ENCODE data around the gene GRB2.
"Not testable (repeated sequence)": the region's sequence is repeated elsewhere in the genome, so short reads cannot be mapped to it uniquely, and the experiment has no call there.

The GRB2 gene

GRCh38 chr17:75380750-75381149 lies 24.7 kb downstream of the GRB2 start:
- H3K27me3 ChIP-seq: no peaks in the 10 kb centered on the region
- H3K4me3 ChIP-seq (ENCODE audit: low read depth in 1 of 2, low read length in 1 of 2): no peak overlapping the region

GRCh38 chr17:75380315-75380714 lies 25.2 kb downstream of the GRB2 start:
- H3K4me3 ChIP-seq (ENCODE audit: low read depth in 1 of 2, low read length in 1 of 2): no peak overlapping the region
- H3K27ac ChIP-seq: peak overlapping the region; percentile 44
- H3K27me3 ChIP-seq: no peaks in the 10 kb centered on the region
- peaks cover 27% of the 10 kb centered on the region for H3K36me3 ChIP-seq
- H3K4me1 ChIP-seq (ENCODE audit: control insufficient read depth in 1 of 2, insufficient read depth in 1 of 2, low read depth in 1 of 2, low read length in 1 of 2): peaks cover 13 to 26% of the 10 kb centered on the region in 2 experiments
- no peaks in the 10 kb centered on the region for H3K9me3 ChIP-seq
- no peak for TF ChIP-seq CTCF (IDR thresholded peaks at IDR 0.05)

More at GRCh38 chr17:75380750-75381149, 24.7 kb downstream of the GRB2 start:
- TF ChIP-seq CTCF (IDR thresholded peaks at IDR 0.05): no peak
- H3K4me1 ChIP-seq (ENCODE audit: control insufficient read depth in 1 of 2, insufficient read depth in 1 of 2, low read depth in 1 of 2, low read length in 1 of 2): peaks cover 13 to 26% of the 10 kb centered on the region in 2 experiments
- H3K27ac ChIP-seq: peak overlapping the region; percentile 44
- no peaks in the 10 kb centered on the region for H3K9me3 ChIP-seq
- peaks cover 22% of the 10 kb centered on the region for H3K36me3 ChIP-seq

- not testable (repeated sequence) for H3K27ac ChIP-seq
- Histone ChIP-seq H3K4me1 (ENCODE audit: control insufficient read depth in 1 of 2, insufficient read depth in 1 of 2, low read depth in 1 of 2, low read length in 1 of 2) (peaks cover 13 to 26% of the 10 kb centered on the region in 2 experiments), H3K36me3 (peaks cover 34% of the 10 kb centered on the region)
Measured at GRCh38 chr17:75379426-75379825, 26.1 kb downstream of the GRB2 start.

GRCh38 chr17:75373280-75373679 lies 32.2 kb downstream of the GRB2 start:
- no peak for TF ChIP-seq CTCF (IDR thresholded peaks at IDR 0.05)
- Histone ChIP-seq H3K27ac (peak overlapping the region; percentile 80), H3K36me3 (peaks cover 33% of the 10 kb centered on the region), H3K27me3 (no peaks in the 10 kb centered on the region), H3K9me3 (no peaks in the 10 kb centered on the region), H3K4me1 (ENCODE audit: control insufficient read depth in 1 of 2, insufficient read depth in 1 of 2, low read depth in 1 of 2, low read length in 1 of 2) (peaks cover 33 to 37% of the 10 kb centered on the region in 2 experiments), H3K4me3 (ENCODE audit: low read depth in 1 of 2, low read length in 1 of 2) (no peak overlapping the region)

More at GRCh38 chr17:75379426-75379825, 26.1 kb downstream of the GRB2 start:
- not testable (repeated sequence) for H3K27me3 ChIP-seq; H3K9me3 ChIP-seq; H3K4me3 ChIP-seq (ENCODE audit: low read depth in 1 of 2, low read length in 1 of 2)

GRCh38 chr17:75371981-75372380 lies 33.5 kb downstream of the GRB2 start:
- Histone ChIP-seq H3K4me1 (ENCODE audit: control insufficient read depth in 1 of 2, insufficient read depth in 1 of 2, low read depth in 1 of 2, low read length in 1 of 2) (peaks cover 33 to 37% of the 10 kb centered on the region in 2 experiments), H3K36me3 (peaks cover 22% of the 10 kb centered on the region), H3K27ac (peak overlapping the region; percentile 80), H3K9me3 (no peaks in the 10 kb centered on the region), H3K4me3 (ENCODE audit: low read depth in 1 of 2, low read length in 1 of 2) (peak overlapping the region in 1 of 2 experiments; percentile 4), H3K27me3 (no peaks in the 10 kb centered on the region)
- no peak for TF ChIP-seq CTCF (IDR thresholded peaks at IDR 0.05)

- peaks cover 33 to 37% of the 10 kb centered on the region in 2 experiments for H3K4me1 ChIP-seq (ENCODE audit: control insufficient read depth in 1 of 2, insufficient read depth in 1 of 2, low read depth in 1 of 2, low read length in 1 of 2)
- H3K36me3 ChIP-seq: peaks cover 17% of the 10 kb centered on the region
- H3K9me3 ChIP-seq: no peaks in the 10 kb centered on the region
- no peaks in the 10 kb centered on the region for H3K27me3 ChIP-seq
- no peak for TF ChIP-seq CTCF (IDR thresholded peaks at IDR 0.05)
- H3K27ac ChIP-seq: peak overlapping the region; percentile 80
- peak overlapping the region in 1 of 2 experiments; percentile 4 for H3K4me3 ChIP-seq (ENCODE audit: low read depth in 1 of 2, low read length in 1 of 2)
Measured at GRCh38 chr17:75371339-75371738, 34.1 kb downstream of the GRB2 start.

All from neutrophil (primary cell).